ENCODE measurements around the gene PLGRKT. TPM values are rescaled to one million over a fixed set of nuclear protein-coding genes. Genes with fewer than 3 reads are reported as not detected.

PLGRKT gene
- total RNA-seq, 2 experiments from 2014 or later = 10.4 to 26.1 TPM

- BruUV-seq (replicated peaks) = no TSS peak
- Histone ChIP-seq H3K79me2 (ENCODE audit: insufficient read depth, low read depth, low read length) (no peaks in the 10 kb centered on the region), H2AFZ (ENCODE audit: low read length) (no peak overlapping the region), H3K9me2 (ENCODE audit: insufficient read depth, low read length) (no peaks in the 10 kb centered on the region), H3K36me3 (ENCODE audit: insufficient read depth, low read length) (no peaks in the 10 kb centered on the region), H3K27ac (ENCODE audit: low read depth, low read length, poor library complexity, severe bottlenecking) (no peak overlapping the region), H3K4me1 (ENCODE audit: insufficient read depth, low read length, poor library complexity, severe bottlenecking) (no peaks in the 10 kb centered on the region), H3K4me2 (ENCODE audit: low read length) (no peak overlapping the region), H3K9me3 (ENCODE audit: low read length) (no peaks in the 10 kb centered on the region), H3K4me3 (ENCODE audit: low read depth, low read length, poor library complexity, severe bottlenecking) (no peak overlapping the region), H4K20me1 (ENCODE audit: insufficient read depth, low read length) (no peaks in the 10 kb centered on the region)
- CTCF ChIA-PET (ENCODE audit: unreplicated experiment) = no interaction called here
- POLR2A ChIA-PET = no interaction called here
- intact Hi-C loops (cut with micrococcal nuclease; ENCODE audit: unreplicated experiment) = no loop called here
- no peak for DNase-seq (ENCODE audit: low spot score)
- no peak for TF ChIP-seq CTCF (conservative IDR thresholded peaks at IDR 0.05; ENCODE audit: low read length)
- no peak for TF ChIP-seq EZH2phosphoT487 (IDR thresholded peaks at IDR 0.05; ENCODE audit: borderline replicate concordance, low read depth, low read length)
These were observed 19.2 kb downstream of the PLGRKT start for GRCh38 chr9:5418481-5418880.

- Histone ChIP-seq H3K27ac (ENCODE audit: low read depth, low read length, poor library complexity, severe bottlenecking) (no peak overlapping the region), H3K9me2 (ENCODE audit: insufficient read depth, low read length) (no peaks in the 10 kb centered on the region), H2AFZ (ENCODE audit: low read length) (no peak overlapping the region), H3K4me1 (ENCODE audit: insufficient read depth, low read length, poor library complexity, severe bottlenecking) (no peaks in the 10 kb centered on the region), H3K4me2 (ENCODE audit: low read length) (no peak overlapping the region), H3K36me3 (ENCODE audit: insufficient read depth, low read length) (no peaks in the 10 kb centered on the region), H3K4me3 (ENCODE audit: low read depth, low read length, poor library complexity, severe bottlenecking) (no peak overlapping the region), H4K20me1 (ENCODE audit: insufficient read depth, low read length) (no peaks in the 10 kb centered on the region), H3K79me2 (ENCODE audit: insufficient read depth, low read depth, low read length) (no peaks in the 10 kb centered on the region), H3K9me3 (ENCODE audit: low read length) (no peaks in the 10 kb centered on the region)
- ChIA-PET POLR2A (interaction anchor here (0.6 to 1.6 kb wide), 7 partner anchors 19 to 845 kb away, joined by 3 to 5 read pairs (median 3); no protein-coding TSS in a partner anchor), CTCF (ENCODE audit: unreplicated experiment) (no interaction called here)
- intact Hi-C loops (cut with micrococcal nuclease; ENCODE audit: unreplicated experiment) = no loop called here
- BruUV-seq (replicated peaks) = no TSS peak
- DNase-seq (ENCODE audit: low spot score) = no peak
- TF ChIP-seq EZH2phosphoT487 (IDR thresholded peaks at IDR 0.05; ENCODE audit: borderline replicate concordance, low read depth, low read length) (no peak), CTCF (conservative IDR thresholded peaks at IDR 0.05; ENCODE audit: low read length) (no peak)
These were observed 20.8 kb downstream of the PLGRKT start for GRCh38 chr9:5416953-5417352.

- no peak overlapping the region for H3K4me3 ChIP-seq (ENCODE audit: low read depth, low read length, poor library complexity, severe bottlenecking)
- no peak overlapping the region for H3K27ac ChIP-seq (ENCODE audit: low read depth, low read length, poor library complexity, severe bottlenecking)
- H3K4me2 ChIP-seq (ENCODE audit: low read length) = no peak overlapping the region
- DNase-seq (ENCODE audit: low spot score) = peak; percentile 4
- no peak overlapping the region for H2AFZ ChIP-seq (ENCODE audit: low read length)
- H3K4me1 ChIP-seq (ENCODE audit: insufficient read depth, low read length, poor library complexity, severe bottlenecking) = no peaks in the 10 kb centered on the region
- no TSS peak for BruUV-seq (replicated peaks)
- no peaks in the 10 kb centered on the region for H3K79me2 ChIP-seq (ENCODE audit: insufficient read depth, low read depth, low read length)
- no peaks in the 10 kb centered on the region for H3K36me3 ChIP-seq (ENCODE audit: insufficient read depth, low read length)
- POLR2A ChIA-PET = no interaction called here
- peaks cover 20% of the 10 kb centered on the region for H3K9me3 ChIP-seq (ENCODE audit: low read length)
- CTCF ChIA-PET (ENCODE audit: unreplicated experiment) = interaction anchor here (0.5 kb wide), 1 partner anchor 739 kb away, joined by 3 read pairs; no protein-coding TSS in a partner anchor
- H4K20me1 ChIP-seq (ENCODE audit: insufficient read depth, low read length) = no peaks in the 10 kb centered on the region
- TF ChIP-seq CTCF (conservative IDR thresholded peaks at IDR 0.05; ENCODE audit: low read length) = no peak
- TF ChIP-seq EZH2phosphoT487 (IDR thresholded peaks at IDR 0.05; ENCODE audit: borderline replicate concordance, low read depth, low read length) = no peak
- intact Hi-C loops (cut with micrococcal nuclease; ENCODE audit: unreplicated experiment) = no loop called here
- H3K9me2 ChIP-seq (ENCODE audit: insufficient read depth, low read length) = no peaks in the 10 kb centered on the region
These were observed 29.1 kb downstream of the PLGRKT start for GRCh38 chr9:5408596-5408995.
